HG02642 (cell line): ENCODE measurements around the gene ZFAND2A.
"Not testable (repeated sequence)": the region's sequence is repeated elsewhere in the genome, so short reads cannot be mapped to it uniquely, and the experiment has no call there.

ENCODE experiments used
- ATAC-seq: cut with Tn5 transposase; IDR thresholded peaks from one replicate; pipeline ENCODE4 v1.9.1; 2021; ENCODE audit warnings: mild to moderate bottlenecking; ENCODE audit not compliant: unreplicated experiment, poor library complexity

Gene ZFAND2A

DNA sequence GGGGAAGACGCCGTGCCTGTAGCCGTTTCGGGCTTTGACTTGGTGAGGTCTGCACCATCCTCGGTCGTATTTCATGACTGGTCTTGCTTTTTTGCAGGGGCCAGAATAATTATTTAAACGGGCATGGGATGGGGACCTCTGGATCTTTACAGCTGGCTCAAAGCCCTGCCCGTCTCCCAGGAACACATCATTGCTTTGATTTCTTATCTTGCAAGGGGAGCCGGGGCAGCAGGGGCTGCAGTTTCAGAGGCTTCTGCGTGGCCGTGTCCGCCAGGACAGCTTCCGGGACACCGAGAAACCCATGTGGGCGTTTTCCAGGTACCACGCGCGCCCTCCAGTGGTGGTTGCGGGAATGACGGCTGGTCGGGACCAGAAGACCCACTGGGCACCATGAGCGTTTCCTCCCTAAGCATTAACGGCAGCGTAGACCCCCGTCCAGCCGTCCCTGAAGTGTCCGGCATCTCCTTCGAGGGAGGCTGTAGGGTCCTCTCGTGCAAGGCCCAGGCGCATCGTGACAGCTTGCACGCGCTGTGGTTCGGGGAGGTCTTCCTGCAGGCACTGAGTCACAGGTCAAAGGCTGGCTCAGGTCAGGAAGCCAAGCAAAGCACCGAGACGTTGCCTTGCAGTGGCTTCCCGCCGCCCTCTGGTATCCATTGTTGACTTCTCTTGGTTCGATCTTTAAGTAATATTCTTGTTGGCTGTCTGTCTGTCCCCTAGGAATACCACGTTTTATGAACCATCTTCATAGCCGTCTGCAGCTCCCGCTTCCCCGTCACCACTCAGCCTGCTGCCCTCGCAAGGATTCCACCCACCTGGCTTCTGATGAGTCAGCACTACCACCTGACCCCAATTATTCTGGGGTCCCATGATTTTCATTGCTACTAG is 16.2 kb upstream of the ZFAND2A start:
- peak; percentile 76 for ATAC-seq

GRCh38 chr7:1175597-1175966 is 15.6 kb upstream of the ZFAND2A start:
- no peak for ATAC-seq

GRCh38 chr7:1174881-1175596 is 15.0 kb upstream of the ZFAND2A start:
- ATAC-seq: no peak

DNA sequence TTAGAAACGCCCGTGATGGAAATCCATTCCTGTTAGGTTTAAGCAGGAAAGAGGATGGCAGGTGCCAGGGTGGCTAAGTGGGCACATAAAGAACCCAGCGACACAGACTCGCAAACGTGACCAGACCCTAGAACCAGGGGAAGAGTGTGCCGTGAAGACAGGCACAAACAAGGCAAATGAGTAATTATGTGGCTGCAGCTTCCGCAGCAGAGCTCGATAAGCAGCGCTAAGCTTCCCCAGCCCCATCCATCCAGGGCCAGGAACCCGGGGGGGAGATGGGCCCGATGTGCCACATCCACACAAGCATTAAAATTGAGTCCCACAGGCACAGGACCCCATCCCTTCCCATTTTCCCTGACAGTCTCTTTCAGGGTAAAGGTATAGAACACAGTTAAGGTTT is 14.0 kb upstream of the ZFAND2A start:
- no peak for ATAC-seq

GRCh38 chr7:1172666-1173523 is 12.9 kb upstream of the ZFAND2A start:
- ATAC-seq: no peak

DNA sequence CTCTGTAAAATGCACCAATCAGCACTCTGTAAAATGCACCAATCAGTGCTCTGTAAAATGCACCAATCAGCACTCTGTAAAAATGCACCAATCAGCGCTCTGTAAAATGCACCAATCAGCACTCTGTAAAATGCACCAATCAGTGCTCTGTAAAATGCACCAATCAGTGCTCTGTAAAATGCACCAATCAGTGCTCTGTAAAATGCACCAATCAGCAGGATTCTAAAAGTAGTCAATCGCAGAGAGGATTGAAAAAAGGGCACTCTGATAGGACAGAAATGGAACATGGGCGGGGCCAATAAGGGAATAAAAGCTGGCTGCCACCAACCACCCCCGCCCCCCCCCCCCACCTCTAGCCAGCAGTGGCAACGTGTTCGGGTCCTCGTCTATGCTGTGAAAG is 11.5 kb upstream of the ZFAND2A start:
- not testable (repeated sequence) for ATAC-seq

DNA sequence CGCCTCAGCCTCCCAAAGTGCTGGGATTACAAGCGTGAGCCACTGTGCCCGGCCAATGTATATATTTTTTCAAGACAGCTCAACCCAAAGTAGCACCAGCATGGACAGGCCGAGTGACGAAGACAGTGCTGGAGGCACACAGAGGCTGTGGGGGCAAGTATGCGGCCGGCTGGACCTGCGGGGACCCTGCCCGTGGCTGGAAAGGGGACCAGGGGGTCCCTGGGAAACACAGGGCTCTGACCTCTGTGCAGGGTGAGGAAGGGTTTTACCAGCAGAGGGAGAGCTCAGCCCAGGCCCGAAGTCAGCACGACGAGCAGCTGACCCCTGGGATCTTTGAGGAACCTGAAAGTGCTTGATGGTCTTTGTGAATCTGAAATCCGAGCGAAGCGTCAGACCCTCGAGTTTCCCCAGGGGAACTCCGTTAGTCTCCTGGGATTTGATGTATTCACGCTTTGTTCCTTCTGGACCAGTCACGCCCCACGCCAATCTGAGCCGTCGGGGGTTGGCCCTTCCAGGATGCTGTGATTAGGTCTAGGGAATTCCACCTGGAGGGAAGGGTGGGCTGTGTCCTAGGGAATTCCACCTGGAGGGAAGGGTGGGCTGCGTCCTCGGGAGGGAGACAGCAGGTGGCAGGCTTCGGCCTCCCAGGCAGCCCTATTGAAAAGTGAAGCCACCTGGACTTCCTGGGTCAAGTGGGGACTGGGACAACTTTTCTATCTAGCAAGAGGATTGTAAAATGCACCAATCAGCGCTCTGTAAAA is 10.9 kb upstream of the ZFAND2A start:
- ATAC-seq: no peak

GRCh38 chr7:1169409-1170368 is 9.7 kb upstream of the ZFAND2A start:
- ATAC-seq: peak; percentile 88

- ATAC-seq: no peak
Observed at GRCh38 chr7:1168422-1168821, 8.4 kb upstream of the ZFAND2A start.

GRCh38 chr7:1164436-1164835 is 4.4 kb upstream of the ZFAND2A start:
- ATAC-seq: no peak

DNA sequence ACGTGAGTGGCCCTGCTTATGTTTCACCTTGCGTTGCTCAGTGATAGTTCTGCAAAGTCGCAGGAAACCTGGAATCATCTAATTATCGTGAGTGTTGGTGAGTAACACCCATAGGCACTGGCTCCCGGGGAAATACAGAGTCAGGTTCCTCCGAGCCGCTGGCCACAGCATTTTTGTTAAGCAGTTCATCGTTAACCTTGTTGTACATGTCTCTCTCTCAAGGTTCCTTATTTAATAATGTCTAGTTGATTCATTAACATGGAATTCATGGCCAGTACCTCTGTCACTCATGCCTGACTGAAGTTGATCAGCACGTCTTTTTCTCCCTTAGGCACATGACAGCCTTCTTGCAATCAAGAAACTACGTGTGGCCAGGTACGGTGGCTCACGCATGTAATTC is 3.1 kb upstream of the ZFAND2A start:
- no peak for ATAC-seq

DNA sequence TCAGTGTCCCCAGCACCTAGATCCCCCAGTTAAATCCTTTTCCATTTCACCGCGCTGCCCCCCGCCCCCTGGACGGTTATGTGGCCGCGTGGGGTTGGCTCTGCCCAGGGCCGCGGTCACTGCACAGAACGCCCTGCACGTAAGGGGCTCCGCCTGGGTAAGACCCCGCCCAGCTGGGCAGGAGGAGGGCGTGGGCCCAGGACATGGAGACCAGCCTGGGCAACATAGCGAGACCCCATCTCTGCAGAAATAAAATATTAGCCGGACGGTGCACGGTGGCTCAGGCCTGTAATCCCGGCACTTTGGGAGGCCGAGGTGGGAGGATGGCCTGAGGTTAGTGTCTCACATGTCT is 650 bp upstream of the ZFAND2A start:
- no peak for ATAC-seq

DNA sequence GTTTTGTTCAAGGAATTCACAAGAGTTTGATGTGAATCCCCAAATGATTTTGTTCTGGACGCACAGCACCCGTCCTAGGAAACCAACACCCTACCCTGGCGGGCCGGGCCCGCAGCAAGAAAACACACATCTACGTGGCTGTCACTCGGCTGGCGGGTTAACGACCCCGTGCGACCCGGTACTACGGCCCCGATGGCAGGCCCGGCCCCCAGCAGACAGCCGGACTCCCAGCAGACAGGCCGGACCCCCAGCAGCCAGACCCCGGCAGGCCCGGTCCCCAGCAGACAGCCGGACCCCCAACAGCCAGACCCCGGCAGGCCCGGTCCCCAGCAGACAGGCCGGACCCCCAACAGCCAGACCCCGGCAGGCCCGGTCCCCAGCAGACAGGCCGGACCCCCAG is 765 bp downstream of the ZFAND2A start:
- not testable (repeated sequence) for ATAC-seq

GRCh38 chr7:1158203-1159126 is 1.5 kb downstream of the ZFAND2A start:
- no peak for ATAC-seq

- ATAC-seq: no peak
Observed at GRCh38 chr7:1156782-1157535, 3.0 kb downstream of the ZFAND2A start.

- ATAC-seq: not testable (repeated sequence)
Observed at GRCh38 chr7:1155818-1156781, 3.9 kb downstream of the ZFAND2A start.
